Hypothalamus (tissue), 51 donors: ENCODE measurements around the gene SLC10A3.

Experiments used
- DNase-seq, 51 donors: peaks; one replicate each; lab custom pipeline; 2025; lab: John Stamatoyannopoulos, UW

Gene SLC10A3

GRCh38 chrX:154485150-154486051 lies 5.0 kb downstream of the SLC10A3 start:
- no peak for DNase-seq

GRCh38 chrX:154484255-154485149 lies 5.9 kb downstream of the SLC10A3 start:
- DNase-seq: no peak

DNA sequence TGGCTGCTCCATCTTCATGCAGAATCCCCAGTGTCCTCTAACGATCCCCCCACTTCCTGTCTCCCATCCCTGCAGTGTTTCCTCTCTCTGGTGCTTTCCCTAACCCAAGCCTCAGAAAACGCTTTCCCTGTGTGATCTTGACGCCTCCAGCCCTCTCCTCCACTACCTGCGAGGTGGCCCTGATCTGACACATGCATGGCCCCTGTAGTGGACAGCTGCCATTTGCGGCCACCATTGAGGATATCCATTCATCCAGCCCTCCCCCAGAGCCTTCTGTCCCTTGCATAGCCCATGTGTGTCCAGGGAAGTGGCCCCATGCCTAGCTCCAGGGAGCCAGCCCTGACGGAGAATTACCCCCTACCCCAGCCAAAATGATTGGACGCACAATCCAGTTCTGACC lies 7.1 kb downstream of the SLC10A3 start:
- DNase-seq: no peak

DNA sequence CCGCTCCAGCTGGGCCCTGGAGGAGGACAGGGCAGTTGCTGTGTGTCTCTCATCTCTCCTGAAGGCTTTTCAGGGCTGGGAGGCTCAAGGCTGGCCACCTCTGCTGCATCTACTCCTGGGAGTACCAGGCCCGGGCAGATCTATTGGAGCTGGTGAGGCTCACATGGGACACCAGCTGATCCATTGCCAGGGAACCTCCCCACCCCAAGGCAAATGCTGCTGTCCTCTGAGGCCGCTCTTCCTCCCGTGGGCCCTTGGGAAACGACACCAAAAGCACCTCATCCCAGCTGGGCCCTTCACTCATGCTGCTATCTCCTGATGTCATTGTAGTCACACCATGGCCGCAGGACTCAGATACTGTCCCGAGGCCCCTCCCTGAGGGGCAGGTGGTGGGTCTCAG lies 7.6 kb downstream of the SLC10A3 start:
- DNase-seq: no peak

DNA sequence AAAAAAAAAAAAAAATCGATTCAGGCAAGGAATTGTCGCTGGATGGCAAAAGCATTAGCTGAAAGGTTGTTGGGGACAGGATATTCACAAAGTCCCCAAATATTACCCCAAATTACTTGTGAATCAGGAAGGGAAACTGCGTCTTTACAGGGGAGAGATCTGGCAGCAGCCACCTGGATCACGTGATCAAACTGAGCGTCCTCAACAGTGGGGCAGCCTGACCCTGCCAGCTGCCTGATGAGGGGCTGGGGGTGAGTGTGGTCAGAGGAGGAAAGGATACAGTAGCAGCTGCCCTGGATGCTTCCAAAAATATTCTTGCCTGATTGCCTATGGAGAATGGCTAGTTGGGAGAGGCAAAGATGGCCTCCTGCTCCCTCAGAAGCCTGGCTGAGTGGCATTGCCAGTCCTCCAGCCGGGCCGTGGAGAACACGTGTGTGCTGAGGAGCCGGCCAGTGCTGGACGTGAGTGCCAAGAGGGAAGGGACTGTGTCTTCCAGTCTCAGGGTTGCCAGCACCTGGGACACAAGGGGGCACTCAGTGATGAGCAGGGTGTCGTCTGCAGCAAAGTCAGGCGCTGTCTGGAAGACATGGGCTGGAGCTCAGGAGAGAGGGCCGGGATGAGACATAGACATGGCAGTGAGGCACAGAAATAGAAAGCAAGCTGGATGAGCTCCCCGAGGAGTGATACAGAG lies 8.4 kb downstream of the SLC10A3 start:
- no peak for DNase-seq

DNA sequence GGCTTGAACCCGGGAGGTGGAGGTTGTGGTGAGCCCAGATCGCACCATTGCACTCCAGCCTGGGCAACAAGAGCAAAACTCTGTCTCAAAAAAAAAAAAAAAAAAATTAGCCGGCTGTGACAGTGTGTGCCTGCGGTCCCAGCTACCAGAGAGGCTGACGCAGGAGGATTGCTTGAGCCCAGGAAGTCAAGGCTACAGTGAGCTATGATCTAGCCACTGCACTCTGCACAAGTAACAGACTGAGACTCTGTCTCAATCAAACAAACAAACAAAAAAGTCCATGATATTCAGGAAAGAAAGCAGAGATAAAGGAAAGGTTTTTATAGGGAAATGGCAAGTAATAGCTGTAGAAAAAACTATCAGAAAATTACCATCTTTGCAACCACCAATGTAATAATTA lies 9.2 kb downstream of the SLC10A3 start:
- DNase-seq: no peak

GRCh38 chrX:154478728-154479622 lies 11.5 kb downstream of the SLC10A3 start, which contains the start of gene LAGE3:
TSS of gene LAGE3 (minus strand) at chrX:154479281. CDS start at chrX:154478915, 366 bp downstream.
- DNase-seq: peak; percentile 54 to 94 (median 83)

DNA sequence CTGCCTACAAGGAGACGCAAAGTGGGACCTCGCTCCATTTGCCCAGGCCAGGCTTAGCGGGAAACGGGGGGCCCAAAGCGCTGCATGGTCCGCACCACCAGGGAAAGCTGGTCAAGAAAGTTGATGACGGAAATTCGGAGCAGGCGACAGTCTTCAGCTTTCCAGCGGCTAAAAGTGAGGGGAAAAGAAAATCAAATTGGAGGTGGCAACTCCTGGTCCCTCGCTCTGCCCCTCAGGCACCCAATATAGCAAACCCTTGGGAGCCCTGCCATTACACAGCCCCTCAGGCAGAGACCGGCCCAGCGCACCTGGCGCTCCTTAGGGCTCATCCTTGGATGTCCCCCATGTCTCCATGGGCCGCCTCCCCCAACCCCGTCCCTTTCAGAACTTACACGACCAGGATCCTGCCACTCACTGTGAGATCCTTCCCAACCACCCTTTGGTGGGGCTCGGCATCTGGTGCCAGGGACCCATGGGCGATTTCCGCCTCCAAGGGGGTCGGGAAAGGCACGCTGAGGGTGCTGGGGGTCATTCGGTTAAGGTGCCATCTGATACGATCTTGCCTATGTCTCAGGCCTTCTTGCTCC lies 12.4 kb downstream of the SLC10A3 start:
- no peak for DNase-seq

DNA sequence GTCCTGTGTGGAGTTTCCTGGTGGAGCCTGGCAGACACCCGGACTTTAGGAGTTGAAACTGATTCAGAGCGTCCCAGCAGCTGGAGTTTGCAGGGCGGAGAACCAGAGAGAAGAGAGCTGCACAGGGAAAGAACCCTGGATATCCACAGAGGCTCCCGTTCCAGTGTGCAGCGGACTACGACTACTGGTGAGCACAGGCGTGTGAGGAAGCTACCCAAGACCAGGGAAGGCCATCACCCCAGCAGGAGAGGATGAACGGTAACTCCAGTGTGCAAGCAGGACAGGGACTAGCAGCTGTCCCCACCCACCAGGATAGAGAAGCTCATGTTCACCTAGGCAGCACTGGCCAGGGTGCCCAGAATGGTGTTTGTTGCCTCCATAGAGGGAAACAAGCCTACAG lies 13.6 kb downstream of the SLC10A3 start:
- DNase-seq: no peak

DNA sequence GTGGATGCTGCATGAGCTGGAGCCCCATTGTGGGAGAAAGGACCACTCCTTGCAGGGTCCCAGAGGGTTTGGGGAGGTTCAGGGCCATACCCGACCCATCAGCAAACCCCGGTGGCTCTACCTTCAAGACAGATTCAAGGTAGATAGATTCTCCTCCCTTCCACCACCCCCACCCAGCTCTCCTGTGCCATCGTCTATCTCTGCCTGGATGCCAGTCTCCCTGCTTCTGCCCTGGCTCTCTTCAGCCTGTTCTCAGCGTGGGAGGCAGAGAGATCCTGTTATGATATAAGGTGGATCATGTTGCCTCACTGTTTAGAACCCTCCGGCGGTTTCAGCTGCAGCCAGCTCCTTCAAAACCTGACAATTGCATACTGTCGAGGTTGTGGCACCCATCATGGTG lies 16.7 kb downstream of the SLC10A3 start:
- no peak for DNase-seq

- DNase-seq: no peak
Observed at GRCh38 chrX:154472685-154473632, 17.5 kb downstream of the SLC10A3 start.

GRCh38 chrX:154471839-154472684 lies 18.4 kb downstream of the SLC10A3 start:
- DNase-seq: no peak

DNA sequence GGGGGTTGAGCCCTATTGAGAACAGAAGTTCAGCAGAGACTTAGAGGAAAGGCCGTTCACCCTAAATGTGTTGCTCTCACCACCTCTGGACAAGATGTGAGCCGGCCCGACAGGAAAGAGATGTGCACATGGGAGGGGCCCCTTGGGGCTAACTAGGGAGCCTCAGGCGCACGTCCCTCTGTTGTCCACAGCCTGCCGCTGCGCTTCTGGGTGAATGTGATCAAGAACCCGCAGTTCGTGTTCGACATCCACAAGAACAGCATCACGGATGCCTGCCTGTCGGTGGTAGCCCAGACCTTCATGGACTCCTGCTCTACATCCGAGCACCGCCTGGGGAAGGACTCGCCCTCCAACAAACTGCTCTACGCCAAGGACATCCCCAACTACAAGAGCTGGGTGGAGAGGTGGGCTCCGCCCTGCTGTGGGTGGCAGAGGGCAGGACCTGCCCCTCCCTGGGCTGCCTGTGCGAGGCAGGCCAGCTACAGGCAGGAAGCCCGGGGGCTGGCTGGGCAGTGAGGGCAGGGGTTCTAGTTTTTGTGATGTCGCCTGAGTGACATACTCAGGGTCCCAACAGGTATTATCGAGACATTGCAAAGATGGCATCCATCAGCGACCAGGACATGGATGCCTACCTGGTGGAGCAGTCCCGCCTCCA lies 19.4 kb downstream of the SLC10A3 start:
- no peak for DNase-seq

DNA sequence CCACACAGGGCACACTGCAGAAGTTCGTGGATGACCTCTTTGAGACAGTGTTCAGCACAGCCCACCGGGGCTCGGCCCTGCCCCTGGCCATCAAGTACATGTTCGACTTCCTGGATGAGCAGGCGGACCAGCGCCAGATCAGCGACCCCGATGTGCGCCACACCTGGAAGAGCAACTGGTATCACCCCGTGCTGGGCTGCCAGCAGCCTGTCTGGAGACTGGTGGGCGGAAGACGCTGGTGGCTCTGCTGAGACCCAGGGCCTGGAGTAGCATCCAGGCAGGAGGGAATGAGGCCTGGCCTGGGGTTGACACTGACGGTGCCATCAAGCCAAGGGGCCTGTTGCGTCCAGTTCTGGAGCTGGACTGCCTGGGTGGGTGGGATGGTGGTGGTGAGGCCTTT lies 20.0 kb downstream of the SLC10A3 start:
- DNase-seq: no peak

GRCh38 chrX:154469880-154470279 lies 20.5 kb downstream of the SLC10A3 start:
- no peak for DNase-seq

DNA sequence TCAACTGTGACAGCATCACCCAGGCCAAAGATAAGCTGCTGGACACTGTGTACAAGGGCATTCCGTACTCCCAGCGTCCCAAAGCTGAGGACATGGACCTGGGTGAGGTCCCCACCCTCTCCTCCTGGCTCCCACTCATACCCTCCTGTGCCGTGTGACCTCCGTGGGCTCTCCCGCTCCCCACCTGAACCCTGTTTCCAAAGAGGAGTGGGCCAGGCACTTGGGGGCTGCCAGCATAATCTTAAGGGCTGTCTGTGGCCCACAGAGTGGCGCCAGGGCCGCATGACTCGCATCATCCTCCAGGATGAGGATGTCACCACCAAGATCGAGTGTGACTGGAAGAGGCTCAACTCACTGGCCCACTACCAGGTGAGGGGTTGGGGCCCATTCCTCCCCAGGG lies 21.3 kb downstream of the SLC10A3 start:
- DNase-seq: no peak

GRCh38 chrX:154468217-154468616 lies 22.2 kb downstream of the SLC10A3 start:
- no peak for DNase-seq
